Nephron (organoid): ENCODE results near the gene MSTO1.
"Not testable (repeated sequence)": the region's sequence is repeated elsewhere in the genome, so short reads cannot be mapped to it uniquely, and the experiment has no call there.

Experiments used
- H3K27ac Mint-ChIP-seq, 3 experiments: 2 replicates each; pipeline ENCODE4 v1.8.0; 2020; ENCODE audit warnings: mixed read lengths in 3 of 3, mild to moderate bottlenecking in 2 of 3, moderate library complexity in 1 of 3
- H3K27me3 Mint-ChIP-seq: 2 replicates; pipeline ENCODE4 v1.8.0; 2021; ENCODE audit warnings: low read depth, mild to moderate bottlenecking, moderate library complexity, mixed read lengths
- H3K36me3 Mint-ChIP-seq: 2 replicates; pipeline ENCODE4 v1.8.0; 2020; ENCODE audit warnings: low read depth, mixed read lengths
- H3K4me1 Mint-ChIP-seq: 2 replicates; pipeline ENCODE4 v1.8.0; 2020; ENCODE audit warnings: mixed read lengths
- H3K4me3 Mint-ChIP-seq, 3 experiments: 2 replicates each; pipeline ENCODE4 v1.8.0; 2020; ENCODE audit warnings: mild to moderate bottlenecking in 3 of 3, mixed read lengths in 3 of 3, moderate library complexity in 2 of 3
- H3K9me3 Mint-ChIP-seq: 2 replicates; pipeline ENCODE4 v1.8.0; 2020; ENCODE audit warnings: mixed read lengths
- CTCF ChIP-seq, 3 experiments: fragments of 200-600 bp; sonication (generic); IDR thresholded peaks; one replicate each; pipeline ENCODE4 v1.5.0; 2021; ENCODE audit warnings: antibody characterized with exemption in 3 of 3; ENCODE audit not compliant: unreplicated experiment in 3 of 3

MSTO1 gene

DNA sequence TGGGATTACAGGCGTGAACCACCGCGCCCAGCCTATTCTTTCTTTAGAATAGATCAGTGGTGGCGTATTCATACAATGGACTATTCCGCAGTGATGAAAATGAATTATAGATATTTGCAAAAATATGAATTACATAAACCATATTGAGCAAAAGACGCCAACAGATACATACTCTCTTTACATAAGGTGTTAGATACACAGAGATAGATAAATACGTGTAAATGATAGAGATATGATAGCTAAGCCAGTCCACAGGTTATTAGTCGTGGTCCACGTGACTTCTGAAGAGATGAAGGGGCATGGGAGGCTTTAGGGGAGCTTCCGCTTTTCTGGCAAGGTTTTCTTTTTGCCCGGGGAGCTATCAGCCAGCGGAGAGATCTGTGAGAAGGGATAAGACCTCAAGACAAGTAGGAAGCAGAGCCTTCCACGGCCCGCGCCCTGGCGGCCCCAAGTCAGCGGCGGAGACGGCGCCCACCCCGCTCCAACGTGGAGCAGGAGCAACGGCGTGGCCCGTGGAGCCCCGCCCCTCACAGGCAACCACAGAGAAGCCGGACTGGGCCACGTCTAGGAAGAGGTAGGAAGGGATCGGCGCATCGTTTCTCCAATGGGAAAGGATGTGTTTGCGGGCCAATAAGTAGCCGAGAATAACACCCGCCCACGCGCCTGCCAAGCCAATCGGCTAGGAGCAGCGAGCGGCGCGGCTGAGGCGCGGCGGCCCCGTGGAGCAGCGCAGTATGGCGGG, at the start of gene MSTO1:
MSTO1 (plus strand) TSS at position 704 of the 742 bp plus-strand sequence; CDS start at position 735, 31 bp downstream.
- Mint-ChIP-seq H3K27me3 (no peaks in the 10 kb centered on the region), H3K4me1 (no peaks in the 10 kb centered on the region), H3K27ac (peak within 1 kb of the TSS; percentile 66 to 88 (median 88)), H3K36me3 (peaks cover 10% of the 10 kb centered on the region), H3K4me3 (peak within 1 kb of the TSS; percentile 94 to 97 (median 94)), H3K9me3 (no peaks in the 10 kb centered on the region)
- TF ChIP-seq CTCF (IDR thresholded peaks at IDR 0.05; ENCODE audit: unreplicated experiment in 3 of 3): no peak

DNA sequence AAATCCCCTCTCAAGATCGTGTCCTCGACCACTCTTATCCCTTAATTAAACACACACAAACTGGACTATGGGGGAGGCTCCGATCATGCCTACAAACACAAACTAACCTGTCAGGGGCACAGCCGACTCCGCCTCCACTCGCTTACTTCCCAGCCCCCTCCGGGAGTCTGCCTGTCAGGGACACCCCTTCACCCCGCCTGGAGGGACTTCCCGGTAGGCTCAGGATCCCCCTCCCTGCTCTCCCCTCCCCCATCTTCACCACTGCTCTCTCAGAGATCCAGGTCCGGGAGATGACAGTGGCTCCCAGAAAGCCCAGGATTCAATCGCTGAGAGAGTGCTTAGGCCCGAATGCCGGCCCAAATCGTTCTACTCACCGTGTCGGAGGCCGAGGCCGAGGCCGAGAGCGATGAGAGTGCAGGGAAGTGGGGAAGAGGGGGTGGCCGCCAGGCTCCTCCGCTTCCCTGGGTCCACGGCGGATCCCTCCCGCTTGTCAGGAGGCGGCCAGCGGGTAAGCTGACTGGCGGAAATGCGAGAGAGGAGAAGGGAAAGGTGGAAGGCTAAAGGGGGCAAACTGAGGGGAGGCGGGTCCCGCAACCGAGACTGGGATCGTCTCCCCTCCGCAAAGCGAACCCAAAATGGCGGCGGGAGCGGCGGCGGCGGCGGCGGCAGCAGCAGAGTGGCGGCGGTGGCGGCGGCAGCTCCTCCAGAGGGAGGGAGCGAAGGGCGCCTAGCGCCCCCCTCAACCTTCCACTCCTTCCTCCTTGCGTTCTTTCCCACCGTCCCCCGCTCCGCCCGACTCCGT, 48.0 kb upstream of the MSTO1 start:
- Mint-ChIP-seq H3K4me1 (peaks cover 28% of the 10 kb centered on the region), H3K27ac (peak overlapping the region; percentile 95 to 99 (median 98)), H3K4me3 (peak overlapping the region; percentile 98 to 100 (median 100))
- H3K36me3 Mint-ChIP-seq, H3K9me3 Mint-ChIP-seq, H3K27me3 Mint-ChIP-seq: not testable (repeated sequence)

DNA sequence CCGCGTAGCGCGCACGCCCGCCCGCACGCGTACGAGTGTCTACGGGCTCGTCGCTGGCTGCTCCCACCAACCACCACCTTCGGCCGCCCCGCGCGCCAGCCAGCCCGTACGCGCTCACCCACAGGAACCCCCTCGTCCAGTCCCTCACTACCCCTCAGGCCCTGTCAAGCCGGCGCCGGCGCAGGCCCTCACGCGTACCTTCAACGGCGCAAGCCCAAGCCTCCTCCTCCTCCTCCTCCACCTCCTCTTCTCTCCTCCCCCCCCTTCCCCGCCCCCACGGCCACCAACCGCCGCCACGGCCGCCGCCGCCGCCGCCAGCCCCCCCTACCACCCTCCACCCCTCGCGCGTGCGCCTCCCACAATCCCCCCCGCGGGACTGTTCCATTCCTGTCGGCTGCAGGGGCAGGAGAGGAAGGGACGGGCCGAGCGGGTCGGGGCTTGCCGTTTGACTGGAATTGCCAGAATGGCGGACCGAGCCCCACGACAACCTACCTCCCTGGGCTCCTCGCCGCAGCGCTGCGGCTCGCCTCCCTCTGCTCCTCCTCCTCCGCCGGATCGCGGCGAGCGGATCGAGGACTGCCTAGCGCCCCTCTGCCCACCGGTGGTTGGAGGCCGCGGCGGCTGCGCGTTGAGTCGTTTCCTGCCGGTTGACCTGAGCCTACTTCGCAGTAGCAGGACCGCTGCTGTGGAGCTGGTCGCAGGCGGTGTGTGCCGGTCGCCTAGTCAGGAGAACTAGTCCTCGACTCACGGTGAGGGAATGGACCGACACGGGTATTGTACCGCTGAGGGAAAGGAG, 47.2 kb upstream of the MSTO1 start, which contains the start of gene ASH1L:
ASH1L (minus strand) TSS at position 223 of the 796 bp plus-strand sequence. CDS start 41,284 bp downstream, outside the sequence.
- no peaks in the 10 kb centered on the region for H3K9me3 Mint-ChIP-seq
- H3K27ac Mint-ChIP-seq: peak within 1 kb of the TSS; percentile 95 to 99 (median 98)
- no peaks in the 10 kb centered on the region for H3K27me3 Mint-ChIP-seq
- peaks cover 2% of the 10 kb centered on the region for H3K36me3 Mint-ChIP-seq
- peaks cover 28% of the 10 kb centered on the region for H3K4me1 Mint-ChIP-seq
- peak within 1 kb of the TSS; percentile 98 to 100 (median 100) for H3K4me3 Mint-ChIP-seq
- TF ChIP-seq CTCF (IDR thresholded peaks at IDR 0.05; ENCODE audit: unreplicated experiment in 3 of 3): no peak

DNA sequence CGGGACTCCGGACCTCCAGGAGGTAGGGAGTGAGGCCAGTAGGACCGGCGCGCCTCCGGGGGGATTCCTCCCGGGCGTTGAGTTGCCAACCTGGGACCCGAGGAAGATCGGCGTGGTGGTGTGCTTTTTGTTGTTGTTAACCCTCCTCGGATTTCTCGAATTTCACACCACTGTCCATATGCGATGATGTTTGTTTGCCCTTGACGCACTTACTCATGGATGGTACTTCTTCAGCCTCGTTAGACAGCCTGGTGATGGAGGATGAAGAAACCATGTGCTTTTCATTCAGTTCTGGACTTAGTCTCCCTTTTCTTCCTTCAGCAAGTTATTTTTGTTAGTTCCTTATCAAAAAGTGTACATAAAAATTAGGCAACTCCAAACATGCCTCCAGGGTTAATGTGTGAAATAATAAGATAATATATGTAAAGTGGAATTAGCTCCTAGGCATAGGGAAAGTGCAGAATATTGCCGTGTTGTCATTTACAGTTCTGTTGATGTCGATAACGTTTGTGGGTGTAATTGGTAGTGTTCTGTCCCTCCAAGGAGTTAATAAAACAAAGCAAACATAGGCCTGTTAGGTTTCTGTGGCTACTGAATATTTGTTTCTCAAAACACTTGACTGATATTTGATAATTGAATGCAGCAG, 46.5 kb upstream of the MSTO1 start:
- H3K9me3 Mint-ChIP-seq, H3K27me3 Mint-ChIP-seq, H3K36me3 Mint-ChIP-seq: not testable (repeated sequence)
- Mint-ChIP-seq H3K4me3 (peak overlapping the region; percentile 98 to 100 (median 100)), H3K27ac (peak overlapping the region; percentile 95 to 99 (median 98)), H3K4me1 (peaks cover 28% of the 10 kb centered on the region)

DNA sequence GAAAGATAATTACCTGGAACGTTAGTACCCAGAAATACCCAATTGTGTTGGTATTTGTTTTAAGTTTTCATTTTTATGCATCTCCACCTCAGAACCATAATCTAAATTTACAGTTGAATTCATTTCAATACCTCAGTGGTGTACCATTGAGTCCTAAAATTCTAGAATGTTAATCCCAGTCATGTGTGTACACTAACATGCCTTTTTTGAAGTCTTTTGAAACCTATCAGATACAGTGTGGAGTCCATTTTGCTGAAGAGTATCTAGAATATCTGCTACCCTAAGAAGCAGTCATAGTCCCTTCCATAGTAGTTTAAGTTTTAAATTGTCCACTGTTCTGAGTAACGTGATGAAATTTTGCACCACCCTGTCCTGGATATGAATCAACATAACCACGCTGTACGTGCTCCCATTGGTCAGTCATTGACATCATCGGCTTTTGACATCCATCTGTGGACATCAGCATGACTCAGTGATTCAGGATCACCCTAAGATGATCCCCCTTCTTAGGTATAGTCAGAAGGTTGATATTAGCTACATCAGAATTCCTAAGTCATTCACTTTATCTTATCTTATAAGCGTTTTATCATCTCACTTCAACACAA, 39.9 kb upstream of the MSTO1 start:
- H3K27ac Mint-ChIP-seq: no peak overlapping the region
- peaks cover 3% of the 10 kb centered on the region for H3K27me3 Mint-ChIP-seq
- no peaks in the 10 kb centered on the region for H3K4me1 Mint-ChIP-seq
- H3K4me3 Mint-ChIP-seq: no peak overlapping the region
- no peak for TF ChIP-seq CTCF (IDR thresholded peaks at IDR 0.05; ENCODE audit: unreplicated experiment in 3 of 3)
- no peaks in the 10 kb centered on the region for H3K9me3 Mint-ChIP-seq
- H3K36me3 Mint-ChIP-seq: peaks cover 18% of the 10 kb centered on the region

DNA sequence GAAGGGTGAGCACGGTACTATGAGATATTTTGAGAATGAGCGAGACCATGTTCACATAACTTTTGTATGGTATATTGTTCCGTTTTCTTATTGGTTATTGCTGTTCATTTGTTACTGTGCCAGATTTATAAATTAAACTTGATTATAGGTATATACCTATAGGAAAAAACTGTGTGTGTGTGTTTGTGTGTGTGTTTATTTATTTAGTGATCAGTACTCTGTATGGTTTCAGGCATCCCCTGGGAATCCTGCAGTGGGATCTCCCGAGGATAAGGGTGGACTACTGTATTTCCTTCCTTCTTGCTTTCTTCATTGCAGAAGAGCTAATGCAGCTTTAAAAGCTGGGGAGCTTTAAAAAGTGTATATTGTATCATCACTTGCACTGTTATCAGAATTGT, 39.4 kb upstream of the MSTO1 start:
- H3K4me1 Mint-ChIP-seq: no peaks in the 10 kb centered on the region
- no peak overlapping the region for H3K4me3 Mint-ChIP-seq
- no peaks in the 10 kb centered on the region for H3K9me3 Mint-ChIP-seq
- H3K27ac Mint-ChIP-seq: no peak overlapping the region
- H3K27me3 Mint-ChIP-seq: peaks cover 3% of the 10 kb centered on the region
- H3K36me3 Mint-ChIP-seq: peaks cover 18% of the 10 kb centered on the region
- no peak for TF ChIP-seq CTCF (IDR thresholded peaks at IDR 0.05; ENCODE audit: unreplicated experiment in 3 of 3)
